ENCODE data around the gene PF4V1.

Gene PF4V1

GRCh38 chr4:73847526-73848182 is 5.4 kb upstream of the PF4V1 start:
- no peak for DNase-seq

- DNase-seq, result no peak
Observed at GRCh38 chr4:73848183-73848777, 4.8 kb upstream of the PF4V1 start.

- DNase-seq, result no peak
Observed at GRCh38 chr4:73850261-73850970, 2.7 kb upstream of the PF4V1 start.

- no peak for DNase-seq
Observed at GRCh38 chr4:73851293-73851692, 1.8 kb upstream of the PF4V1 start.

- DNase-seq, result no peak
Observed at GRCh38 chr4:73852771-73853170, 325 bp upstream of the PF4V1 start.

GRCh38 chr4:73853718-73854473 is 800 bp downstream of the PF4V1 start:
- DNase-seq, result no peak

GRCh38 chr4:73855406-73855805 is 2.3 kb downstream of the PF4V1 start:
- DNase-seq, result no peak

GRCh38 chr4:73856518-73856917 is 3.4 kb downstream of the PF4V1 start:
- DNase-seq, result no peak

- DNase-seq, result no peak
Observed at GRCh38 chr4:73859614-73860088, 6.6 kb downstream of the PF4V1 start.

GRCh38 chr4:73860181-73860580 is 7.1 kb downstream of the PF4V1 start:
- DNase-seq, result no peak

- DNase-seq, result no peak
Observed at GRCh38 chr4:73860917-73861316, 7.8 kb downstream of the PF4V1 start.

GRCh38 chr4:73862322-73862721 is 9.2 kb downstream of the PF4V1 start:
- no peak for DNase-seq

- DNase-seq, result no peak
Observed at GRCh38 chr4:73864365-73864764, 11.3 kb downstream of the PF4V1 start.

- DNase-seq, result no peak
Observed at GRCh38 chr4:73864961-73865360, 11.9 kb downstream of the PF4V1 start.

- no peak for DNase-seq
Observed at GRCh38 chr4:73865431-73866096, 12.5 kb downstream of the PF4V1 start.

- DNase-seq, result no peak
Observed at GRCh38 chr4:73866246-73866645, 13.2 kb downstream of the PF4V1 start.

GRCh38 chr4:73867783-73868182 is 14.7 kb downstream of the PF4V1 start:
- no peak for DNase-seq

GRCh38 chr4:73868206-73869129 is 15.4 kb downstream of the PF4V1 start:
- DNase-seq, result no peak

- DNase-seq, result no peak
Observed at GRCh38 chr4:73869130-73870055, 16.3 kb downstream of the PF4V1 start, which contains the start of gene CXCL1. Gene CXCL1 (plus strand): TSS chr4:73869393. CDS start chr4:73869471, 78 bp downstream.

- DNase-seq, result no peak
Observed at GRCh38 chr4:73870260-73870659, 17.2 kb downstream of the PF4V1 start.
